Gastroesophageal sphincter (tissue), 3 donors: Measurements from ENCODE around the gene ADGRD1.

Experiments used
- POLR2A ChIP-seq, 2 donors: fragments of 450-650 bp; IDR thresholded peaks; one replicate each; pipeline ENCODE4 v1.6.1; 2017; ENCODE audit warnings: antibody characterized with exemption in 2 of 2, mild to moderate bottlenecking in 2 of 2, moderate library complexity in 1 of 2
- TF ChIP-seq, protein P1 (sequence below), 4 experiments: fragments of 200-600 bp in 2 of 4; fragments of 450-650 bp in 2 of 4; sonication (generic) in 1 of 4; IDR thresholded peaks; one replicate each; pipeline ENCODE4 v1.5.1; 2017 to 2019; ENCODE audit warnings: antibody characterized with exemption in 4 of 4, mild to moderate bottlenecking in 2 of 4, moderate library complexity in 2 of 4

- TF ChIP-seq POLR2A (IDR thresholded peaks at IDR 0.05), result no peak
- TF ChIP-seq, protein P1, sequence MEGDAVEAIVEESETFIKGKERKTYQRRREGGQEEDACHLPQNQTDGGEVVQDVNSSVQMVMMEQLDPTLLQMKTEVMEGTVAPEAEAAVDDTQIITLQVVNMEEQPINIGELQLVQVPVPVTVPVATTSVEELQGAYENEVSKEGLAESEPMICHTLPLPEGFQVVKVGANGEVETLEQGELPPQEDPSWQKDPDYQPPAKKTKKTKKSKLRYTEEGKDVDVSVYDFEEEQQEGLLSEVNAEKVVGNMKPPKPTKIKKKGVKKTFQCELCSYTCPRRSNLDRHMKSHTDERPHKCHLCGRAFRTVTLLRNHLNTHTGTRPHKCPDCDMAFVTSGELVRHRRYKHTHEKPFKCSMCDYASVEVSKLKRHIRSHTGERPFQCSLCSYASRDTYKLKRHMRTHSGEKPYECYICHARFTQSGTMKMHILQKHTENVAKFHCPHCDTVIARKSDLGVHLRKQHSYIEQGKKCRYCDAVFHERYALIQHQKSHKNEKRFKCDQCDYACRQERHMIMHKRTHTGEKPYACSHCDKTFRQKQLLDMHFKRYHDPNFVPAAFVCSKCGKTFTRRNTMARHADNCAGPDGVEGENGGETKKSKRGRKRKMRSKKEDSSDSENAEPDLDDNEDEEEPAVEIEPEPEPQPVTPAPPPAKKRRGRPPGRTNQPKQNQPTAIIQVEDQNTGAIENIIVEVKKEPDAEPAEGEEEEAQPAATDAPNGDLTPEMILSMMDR (IDR thresholded peaks at IDR 0.05), result no peak
These were observed 73.0 kb downstream of the ADGRD1 start for GRCh38 chr12:131026754-131027153.
